K562 (cell line): ENCODE measurements around the gene AQP11. TPM values are rescaled to one million over a fixed set of nuclear protein-coding genes. Genes with fewer than 3 reads are reported as not detected.

ENCODE experiments used
- ATF4 ChIP-seq: fragments of 450-650 bp; formaldehyde crosslinking; IDR thresholded peaks from 2 replicates; pipeline ENCODE4 v1.4.0; 2022; ENCODE audit warnings: mild to moderate bottlenecking, moderate library complexity
- CREB3L1 ChIP-seq: fragments of 450-650 bp; IDR thresholded peaks from 2 replicates; pipeline ENCODE4 v1.6.1; 2014; ENCODE audit warnings: low read depth, mild to moderate bottlenecking, moderate library complexity, borderline replicate concordance
- CXXC5 ChIP-seq: fragments of 250-450 bp; sonication (Bioruptor Pico); IDR thresholded peaks from 2 replicates; pipeline ENCODE4 v1.8.0; 2022; ENCODE audit warnings: inconsistent platforms, mild to moderate bottlenecking, moderate library complexity
- DACH1 ChIP-seq: fragments of 450-650 bp; IDR thresholded peaks from 2 replicates; pipeline ENCODE4 v1.6.1; 2018; ENCODE audit not compliant: partially characterized antibody
- ILK ChIP-seq: fragments of 450-650 bp; IDR thresholded peaks from 2 replicates; pipeline ENCODE4 v1.6.1; 2016; ENCODE audit warnings: missing genetic modification characterization, low read depth, mild to moderate bottlenecking, missing compliant biosample characterization, moderate library complexity, borderline replicate concordance
- MAFK ChIP-seq: IDR thresholded peaks from 2 replicates; pipeline ENCODE4 v1.6.1; 2011; ENCODE audit warnings: low read length, improper control_type of control experiment
- MCM5 ChIP-seq: fragments of 450-650 bp; IDR thresholded peaks from 2 replicates; pipeline ENCODE4 v1.6.1; 2016; ENCODE audit warnings: low read depth
- NFXL1 ChIP-seq: fragments of 450-650 bp; formaldehyde crosslinking; IDR thresholded peaks from 2 replicates; pipeline ENCODE4 v1.4.0; 2021; ENCODE audit warnings: mild to moderate bottlenecking
- NR3C1 ChIP-seq: sonication (generic); formaldehyde crosslinking; IDR thresholded peaks from 2 replicates; pipeline ENCODE4 v1.8.1; 2022; ENCODE audit warnings: missing genetic modification reagents
- NRF1 ChIP-seq, 2 experiments: fragments of 450-650 bp; IDR thresholded peaks in 1 of 2; conservative IDR thresholded peaks in 1 of 2; 2 replicates each; pipeline ENCODE4 v1.6.1; 2014; ENCODE audit warnings: mild to moderate bottlenecking in 2 of 2
- OTX1 ChIP-seq: fragments of 450-650 bp; formaldehyde crosslinking; IDR thresholded peaks from 2 replicates; pipeline ENCODE4 v1.4.0; 2022; ENCODE audit warnings: mild to moderate bottlenecking
- PYGO2 ChIP-seq: fragments of 450-650 bp; IDR thresholded peaks from 2 replicates; pipeline ENCODE4 v1.6.1; 2016; ENCODE audit warnings: mild to moderate bottlenecking, missing genetic modification characterization, moderate library complexity, missing compliant biosample characterization
- RBM15 ChIP-seq: fragments of 200-400 bp; formaldehyde crosslinking; IDR thresholded peaks from 2 replicates; pipeline ENCODE4 v1.6.1; 2018; ENCODE audit warnings: mild to moderate bottlenecking, low read length, moderate library complexity; ENCODE audit not compliant: insufficient read depth
- SIRT6 ChIP-seq: IDR thresholded peaks from one replicate; pipeline ENCODE4 v1.6.1; 2012; ENCODE audit warnings: low read depth, mild to moderate bottlenecking, control low read depth, inconsistent platforms, low read length, moderate library complexity
- SRF ChIP-seq, 2 experiments: fragments of 250-450, 450-650 bp in 1 of 2; sonication (Bioruptor Pico) in 1 of 2; sonication (generic) in 1 of 2; formaldehyde crosslinking; IDR thresholded peaks; 2 replicates each; pipeline versions ENCODE4 v1.5.0 to v1.5.1; 2020 to 2022; ENCODE audit warnings: mild to moderate bottlenecking in 1 of 2, missing genetic modification reagents in 1 of 2
- ZNF3 ChIP-seq: fragments of 250-450 bp; sonication (Bioruptor Pico); IDR thresholded peaks from 2 replicates; pipeline ENCODE4 v1.5.0; 2021; ENCODE audit warnings: mild to moderate bottlenecking, moderate library complexity
- ZNF830 ChIP-seq: fragments of 250-450 bp; sonication (Bioruptor Pico); IDR thresholded peaks from 2 replicates; pipeline ENCODE4 v1.5.0; 2021; ENCODE audit warnings: mild to moderate bottlenecking
- polyA plus RNA-seq, 8 experiments: library from polyadenylated mRNA; depleted of rRNA in 4 of 8; stranded (reverse) in 5 of 8; unstranded in 3 of 8; fragments of >200 nt; fragmentation: Nextera tagmentation in 2 of 8; fragmentation: Illumina TruSeq in 1 of 8; extraction: Ambion mirVana in 2 of 8; extraction: Trizol in 1 of 8; gene quantifications; 2 replicates each; pipeline versions ENCODE4 v1.2.1 to v1.2.3, GENCODE V29; 2011 to 2014; ENCODE audit warnings: inconsistent platforms in 1 of 8, missing spikeins in 1 of 8
- total RNA-seq, 7 experiments: library from RNA; depleted of rRNA in 6 of 7; stranded (reverse); fragments of >200 nt in 6 of 7; fragmentation: Illumina TruSeq in 2 of 7; extraction: Trizol in 2 of 7; gene quantifications; 2 replicates each; pipeline versions ENCODE4 v1.2.1 to v1.2.3, GENCODE V29; 2011 to 2021; ENCODE audit warnings: low replicate concordance in 1 of 7

AQP11 gene
- total and polyA plus RNA-seq, 9 of the 15 experiments (the other 6 are each of a cell fraction or from before 2014, with no cell fraction given), result 0.09 to 1.0 (median 0.36) TPM

GRCh38 chr11:77637345-77638165, 47.8 kb downstream of the AQP11 start, which contains the start of gene CLNS1A (continued):
- no peak for TF ChIP-seq MCM5
- no peak for TF ChIP-seq RBM15
- no peak for TF ChIP-seq SIRT6
- no peak for TF ChIP-seq NFXL1 (CRISPR knock-in tag)
- TF ChIP-seq MAFK, result no peak
- TF ChIP-seq SRF (CRISPR knock-in tag; IDR thresholded peaks at IDR 0.05), result no peak
- no peak for TF ChIP-seq PYGO2
- no peak for TF ChIP-seq ATF4 (CRISPR knock-in tag)
- no peak for TF ChIP-seq ILK
- no peak for TF ChIP-seq ZNF3 (CRISPR knock-in tag)
- TF ChIP-seq OTX1 (CRISPR knock-in tag), result no peak; the same call in 1 of the 2 replicates
- TF ChIP-seq DACH1, result no peak
- TF ChIP-seq CXXC5 (CRISPR knock-in tag), result peak; percentile 87
- no peak for TF ChIP-seq ZNF830 (CRISPR knock-in tag)
- TF ChIP-seq NRF1 (conservative IDR thresholded peaks at IDR 0.05 in 1 of 2, IDR thresholded peaks at IDR 0.05 in 1 of 2), result peak; percentile 50 to 66
- no peak for TF ChIP-seq NR3C1 (CRISPR knock-in tag)
- TF ChIP-seq CREB3L1, result peak; percentile 85; the same call in 1 of the 2 replicates
